H1 (cell line): ENCODE data around the gene ZNF486. TPM values are rescaled to one million over a fixed set of nuclear protein-coding genes. Genes with fewer than 3 reads are reported as not detected.

ENCODE experiments used
- CTCF ChIA-PET: fragments of 300-600 bp; sonication (Branson Sonifier 250); formaldehyde crosslinking; loops from one replicate; lab custom pipeline; 2021; ENCODE audit not compliant: partially characterized antibody; lab: Charles Lee
- POLR2A ChIA-PET: fragments of 300-600 bp; sonication (Branson Sonifier 250); formaldehyde crosslinking; loops from one replicate; lab custom pipeline; 2021; ENCODE audit warnings: inconsistent platforms; ENCODE audit not compliant: partially characterized antibody; lab: Charles Lee
- DNase-seq, 2 experiments: peaks; one replicate each; pipeline versions ENCODE4 v3.0.0 to v3.0.0-alpha.2; 2010 to 2022; ENCODE audit warnings: low spot score in 2 of 2, low read depth in 1 of 2, mixed read lengths in 1 of 2
- FAIRE-seq: peaks from 2 replicates; lab custom pipeline; 2011; peaks lifted over from hg19 to GRCh38; lab: Jason Lieb, UNC
- H2AFZ ChIP-seq: 2 replicates; pipeline ENCODE4 v1.8.1; 2012; ENCODE audit warnings: low read length, inconsistent platforms
- H2AK5ac ChIP-seq: 2 replicates; pipeline ENCODE4 v1.6.1; 2013; ENCODE audit warnings: low read depth, low read length
- H2BK120ac ChIP-seq: replicated peaks from 2 replicates; pipeline ENCODE3; 2013; ENCODE audit warnings: low read depth, low read length, inconsistent platforms
- H2BK12ac ChIP-seq: 2 replicates; pipeline ENCODE4 v1.6.1; 2013; ENCODE audit warnings: low read depth, low read length
- H2BK15ac ChIP-seq: 2 replicates; pipeline ENCODE4 v1.6.1; 2013; ENCODE audit warnings: low read length
- H2BK20ac ChIP-seq: 2 replicates; pipeline ENCODE4 v1.6.1; 2013; ENCODE audit warnings: low read length
- H2BK5ac ChIP-seq: 2 replicates; pipeline ENCODE4 v1.6.1; 2013; ENCODE audit warnings: low read depth, low read length
- H3K14ac ChIP-seq: 2 replicates; pipeline ENCODE4 v1.6.1; 2013; ENCODE audit warnings: inconsistent platforms; ENCODE audit not compliant: insufficient read length
- H3K18ac ChIP-seq: 2 replicates; pipeline ENCODE4 v1.6.1; 2013; ENCODE audit warnings: low read length; ENCODE audit errors: extremely low read depth
- H3K23ac ChIP-seq: 2 replicates; pipeline ENCODE4 v1.6.1; 2013; ENCODE audit warnings: inconsistent platforms; ENCODE audit not compliant: insufficient read length
- H3K23me2 ChIP-seq: 2 replicates; pipeline ENCODE4 v1.6.1; 2013; ENCODE audit warnings: low read depth, low read length
- H3K27ac ChIP-seq: 2 replicates; pipeline ENCODE4 v1.6.1; 2011; ENCODE audit warnings: low read depth, low read length, inconsistent platforms
- H3K27me3 ChIP-seq, 4 experiments: replicated peaks in 1 of 4; 1 replicate in 1 of 4; 2 replicates in 3 of 4; pipeline versions ENCODE4 v1.6.1 to v1.8.1; 2011 to 2013; ENCODE audit warnings: low read length in 3 of 4, mild to moderate bottlenecking in 3 of 4, inconsistent platforms in 2 of 4, mixed read lengths in 2 of 4, moderate library complexity in 1 of 4; ENCODE audit not compliant: control insufficient read depth in 3 of 4, insufficient read depth in 3 of 4; ENCODE audit errors: extremely low read depth in 1 of 4
- H3K36me3 ChIP-seq, 4 experiments: 2 replicates each; pipeline versions ENCODE4 v1.6.1 to v1.8.1; 2011 to 2013; ENCODE audit warnings: mild to moderate bottlenecking in 4 of 4, low read length in 3 of 4, moderate library complexity in 2 of 4, control low read depth in 1 of 4, inconsistent platforms in 1 of 4; ENCODE audit not compliant: insufficient read depth in 4 of 4, control insufficient read depth in 2 of 4
- H3K4ac ChIP-seq: replicated peaks from 2 replicates; pipeline ENCODE3; 2013; ENCODE audit warnings: low read length, low read depth, mixed read lengths, inconsistent platforms; ENCODE audit not compliant: insufficient read length
- H3K4me1 ChIP-seq, 4 experiments: replicated peaks in 1 of 4; 1 replicate in 1 of 4; 2 replicates in 3 of 4; pipeline versions ENCODE4 v1.6.1 to v1.8.1; 2011 to 2013; ENCODE audit warnings: low read length in 3 of 4, inconsistent platforms in 2 of 4, mixed read lengths in 1 of 4; ENCODE audit not compliant: insufficient read depth in 4 of 4, control insufficient read depth in 3 of 4
- H3K4me2 ChIP-seq, 2 experiments: 2 replicates each; pipeline versions ENCODE4 v1.6.1 to v1.8.1; 2011 to 2013; ENCODE audit warnings: low read depth in 2 of 2, low read length in 2 of 2, control low read depth in 1 of 2, inconsistent platforms in 1 of 2, mild to moderate bottlenecking in 1 of 2; ENCODE audit not compliant: insufficient read depth in 1 of 2
- H3K4me3 ChIP-seq, 4 experiments: fragments of 200-600, 300-600 bp in 1 of 4; sonication (generic), shearing (Covaris generic), sonication (Bioruptor Twin) in 1 of 4; 2 replicates each; pipeline versions ENCODE4 v1.5.1 to v1.8.1; 2011 to 2016; ENCODE audit warnings: low read length in 4 of 4, low read depth in 3 of 4, control low read depth in 2 of 4, inconsistent platforms in 2 of 4, mild to moderate bottlenecking in 2 of 4, mixed read lengths in 1 of 4, moderate library complexity in 1 of 4; ENCODE audit not compliant: insufficient read depth in 2 of 4; ENCODE audit errors: extremely low read depth in 1 of 4
- H3K56ac ChIP-seq: replicated peaks from 2 replicates; pipeline ENCODE3; 2013; ENCODE audit warnings: low read depth, mild to moderate bottlenecking, mixed read lengths, low read length, inconsistent platforms; ENCODE audit not compliant: insufficient read length
- H3K79me1 ChIP-seq: 2 replicates; pipeline ENCODE4 v1.6.1; 2013; ENCODE audit warnings: low read depth, low read length, control low read depth
- H3K79me2 ChIP-seq, 2 experiments: 2 replicates each; pipeline versions ENCODE4 v1.6.1 to v1.8.1; 2012 to 2013; ENCODE audit warnings: low read length in 2 of 2, mild to moderate bottlenecking in 2 of 2, inconsistent platforms in 1 of 2; ENCODE audit not compliant: insufficient read depth in 2 of 2, control insufficient read depth in 1 of 2
- H3K9ac ChIP-seq, 4 experiments: replicated peaks in 1 of 4; 1 replicate in 1 of 4; 2 replicates in 3 of 4; pipeline versions ENCODE4 v1.6.1 to v1.8.1; 2011 to 2013; ENCODE audit warnings: low read depth in 3 of 4, low read length in 3 of 4, control low read depth in 2 of 4, mild to moderate bottlenecking in 2 of 4, moderate library complexity in 2 of 4, inconsistent platforms in 1 of 4; ENCODE audit errors: extremely low read depth in 1 of 4
- H3K9me3 ChIP-seq, 2 experiments: 2 replicates each; pipeline versions ENCODE4 v1.6.1 to v1.8.1; 2012 to 2013; ENCODE audit warnings: mild to moderate bottlenecking in 2 of 2, moderate library complexity in 2 of 2, control low read depth in 1 of 2, inconsistent platforms in 1 of 2, low read depth in 1 of 2, low read length in 1 of 2, mixed read lengths in 1 of 2; ENCODE audit not compliant: insufficient read depth in 2 of 2
- H4K20me1 ChIP-seq, 2 experiments: replicated peaks in 1 of 2; 2 replicates each; pipeline versions ENCODE3 to v1.8.1; 2011 to 2013; ENCODE audit warnings: inconsistent platforms in 2 of 2, low read length in 2 of 2, mild to moderate bottlenecking in 1 of 2; ENCODE audit not compliant: insufficient read depth in 2 of 2, control insufficient read depth in 1 of 2
- H4K5ac ChIP-seq: 2 replicates; pipeline ENCODE4 v1.6.1; 2013; ENCODE audit warnings: low read length, low read depth, mixed read lengths, inconsistent platforms; ENCODE audit not compliant: insufficient read length
- H4K8ac ChIP-seq: 2 replicates; pipeline ENCODE4 v1.8.0; 2013; ENCODE audit warnings: mild to moderate bottlenecking, moderate library complexity, low read length, inconsistent platforms; ENCODE audit not compliant: insufficient read depth; ENCODE audit errors: extremely low read depth
- H4K91ac ChIP-seq: replicated peaks from 2 replicates; pipeline ENCODE3; 2013; ENCODE audit warnings: low read length, mixed read lengths, inconsistent platforms; ENCODE audit not compliant: insufficient read length
- SUZ12 ChIP-seq: fragments of 200-600 bp; sonication (generic); IDR thresholded peaks from 2 replicates; pipeline ENCODE4 v1.6.1; 2012; ENCODE audit warnings: mild to moderate bottlenecking, inconsistent platforms, low read length, moderate library complexity, mixed read lengths
- WGBS, 2 experiments: shearing (Covaris generic) in 1 of 2; methylation state at CpG; one replicate each; pipeline versions ENCODE4 v1.1.6 to v1.1.7; 2013 to 2015; ENCODE audit warnings: low lambda C conversion rate in 2 of 2, mixed read lengths in 2 of 2, inconsistent platforms in 1 of 2, low coverage in 1 of 2, missing lambda C conversion rate in 1 of 2; ENCODE audit not compliant: insufficient replicate concordance in 2 of 2, insufficient coverage in 1 of 2, insufficient read length in 1 of 2; ENCODE audit errors: extremely low coverage in 1 of 2, missing lambda C conversion rate in 1 of 2; 5-methylcytosine and 5-hydroxymethylcytosine counted together
- polyA plus RNA-seq, 7 experiments: library from polyadenylated mRNA; depleted of rRNA in 3 of 7; stranded (reverse) in 5 of 7; unstranded in 2 of 7; fragments of >200 nt in 5 of 7; fragments of 200-250 nt in 2 of 7; gene quantifications; 1 replicate in 5 of 7; 2 replicates in 1 of 7; 4 replicates in 1 of 7; pipeline versions ENCODE4 v1.2.1 to v1.2.3, GENCODE V29; 2011 to 2013; ENCODE audit warnings: missing spikeins in 2 of 7, mixed read lengths in 2 of 7
- total RNA-seq: library from RNA; stranded (reverse); fragmentation: NEBNext Ultra II Directional; extraction: Animal tissue kit (Norgen Biotek cat#: 25700); gene quantifications from 2 replicates; pipeline ENCODE4 v1.2.1, GENCODE V29; 2021

ZNF486 gene
- total and polyA plus RNA-seq, 2 of the 8 experiments (the other 6 are each of a cell fraction or from before 2014, with no cell fraction given) = 10.7 to 23.4 TPM

- WGBS, 2 experiments = 92% methylated on average over 11 of the region's 12 CpGs; no CpG with 5 or more reads in 1 of the 2 experiments
- H3K23ac ChIP-seq = no peak overlapping the region
- ChIA-PET CTCF (interaction anchor here (2.5 kb wide), 1 partner anchor 154 kb away, joined by 9 read pairs; no protein-coding TSS in a partner anchor), POLR2A (interaction anchor here (0.6 to 2.4 kb wide), 4 partner anchors 15 to 26 kb away, joined by 3 to 19 read pairs (median 3); partner anchors contain the start of gene ZNF486)
- no peak overlapping the region for H3K9ac ChIP-seq
- H2BK5ac ChIP-seq = no peak overlapping the region
- no peak overlapping the region for H3K27ac ChIP-seq
- no peak overlapping the region for H2BK120ac ChIP-seq
- H3K56ac ChIP-seq = no peak overlapping the region
- H3K4me2 ChIP-seq = no peak overlapping the region
- H3K4me1 ChIP-seq = no peaks in the 10 kb centered on the region
- H3K18ac ChIP-seq = no peak overlapping the region
- FAIRE-seq (no peak), DNase-seq (no peak)
- no peaks in the 10 kb centered on the region for H3K79me1 ChIP-seq
- no peak overlapping the region for H2AK5ac ChIP-seq
- H3K36me3 ChIP-seq = no peaks in the 10 kb centered on the region
- H2BK12ac ChIP-seq = peak overlapping the region; percentile 1; the same call in 1 of the 2 replicates
- H3K27me3 ChIP-seq = no peaks in the 10 kb centered on the region
- H3K23me2 ChIP-seq = no peaks in the 10 kb centered on the region
- H3K14ac ChIP-seq = no peak overlapping the region
- H4K20me1 ChIP-seq = no peaks in the 10 kb centered on the region
- 0 out of 2 replicates have a peak overlapping the region, but pooled peaks have one; percentile 3 for H2BK20ac ChIP-seq
- no peak for TF ChIP-seq SUZ12
- TF ChIP-seq, all 59 proteins: peak for 0
- Histone ChIP-seq H3K79me2 (no peaks in the 10 kb centered on the region), H4K91ac (peak overlapping the region; percentile 65), H4K5ac (no peak overlapping the region), H2AFZ (peak overlapping the region; percentile 28; the same call in 1 of the 2 replicates), H4K8ac (no peak overlapping the region; the same call in 1 of the 2 replicates), H3K4me3 (no peak overlapping the region), H2BK15ac (no peak overlapping the region), H3K9me3 (peaks cover 0 to 8% of the 10 kb centered on the region in 2 experiments; a peak in 1 of 4 replicates), H3K4ac (no peak overlapping the region)
Observed at GRCh38 chr19:20151617-20152145, 15.3 kb upstream of the ZNF486 start.
